HL-60 (cell line): Measurements from ENCODE around the gene MACROD2.

Experiments used
- CTCF ChIP-seq: IDR thresholded peaks from one replicate; pipeline ENCODE4 v1.5.1; 2011; ENCODE audit warnings: low read length, control low read depth, inconsistent platforms; ENCODE audit not compliant: insufficient read depth
- POLR2AphosphoS5 ChIP-seq: IDR thresholded peaks from 2 replicates; pipeline ENCODE4 v1.6.1; 2012; ENCODE audit warnings: low read depth
- REST ChIP-seq: IDR thresholded peaks from 2 replicates; pipeline ENCODE4 v1.6.1; 2012; ENCODE audit warnings: low read depth; ENCODE audit not compliant: insufficient replicate concordance

- TF ChIP-seq REST (no peak), CTCF (no peak), POLR2AphosphoS5 (no peak)
These were observed 1868.4 kb downstream of the MACROD2 start for GRCh38 chr20:15863735-15864134.
